Thyroid gland (tissue), 4 donors: Measurements from ENCODE around the gene GPX7. TPM values are rescaled to one million over a fixed set of nuclear protein-coding genes. Genes with fewer than 3 reads are reported as not detected.

Experiments
- DNase-seq, 2 donors: peaks; one replicate each; pipeline ENCODE4 v3.0.0-alpha.2; 2019
- H3K27ac ChIP-seq, 3 donors: fragments of 200-600 bp; sonication (generic); 1 replicate in 2 of 3; 2 replicates in 1 of 3; pipeline ENCODE4 v1.5.1; 2016 to 2019; ENCODE audit warnings: mild to moderate bottlenecking in 1 of 3, moderate library complexity in 1 of 3
- H3K27me3 ChIP-seq: fragments of 200-600 bp; sonication (generic); one replicate; pipeline ENCODE4 v1.5.1; 2019
- H3K36me3 ChIP-seq, 2 donors: fragments of 200-600 bp; sonication (generic); one replicate each; pipeline ENCODE4 v1.5.1; 2016 to 2019
- H3K4me1 ChIP-seq, 2 donors: fragments of 200-600 bp; sonication (generic); one replicate each; pipeline ENCODE4 v1.5.1; 2017 to 2019
- H3K4me3 ChIP-seq, 3 donors: fragments of 200-600 bp; sonication (generic); replicated peaks in 1 of 3; 1 replicate in 2 of 3; 2 replicates in 1 of 3; pipeline ENCODE4 v1.5.1; 2016; ENCODE audit warnings: mild to moderate bottlenecking in 1 of 3
- H3K9me3 ChIP-seq: fragments of 200-600 bp; sonication (generic); one replicate; pipeline ENCODE4 v1.5.1; 2017
- POLR2A ChIP-seq, 2 donors: fragments of 450-650 bp; IDR thresholded peaks; one replicate each; pipeline ENCODE4 v1.6.1; 2017; ENCODE audit warnings: antibody characterized with exemption in 2 of 2, mild to moderate bottlenecking in 2 of 2, moderate library complexity in 1 of 2
- WGBS, 2 donors: methylation state at CpG; one replicate each; pipeline ENCODE4 v1.1.5; 2017; 5-methylcytosine and 5-hydroxymethylcytosine counted together
- intact Hi-C: fragments of 100-400 bp; cut with DNase I; formaldehyde crosslinking; loops from one replicate; pipeline ENCODE4 v1.15.1; 2023
- total RNA-seq, 4 donors: library from RNA; depleted of rRNA; stranded (reverse); fragments of >200 nt; gene quantifications; one replicate each; pipeline ENCODE4 v1.2.3, GENCODE V29; 2016
- TF ChIP-seq, protein P1 (sequence below), 6 experiments: fragments of 200-600 bp in 3 of 6; fragments of 450-650 bp in 3 of 6; sonication (generic) in 3 of 6; IDR thresholded peaks; one replicate each; pipeline ENCODE4 v1.5.1; 2016 to 2019; ENCODE audit warnings: antibody characterized with exemption in 6 of 6, mild to moderate bottlenecking in 2 of 6, inconsistent platforms in 1 of 6, moderate library complexity in 1 of 6

Gene GPX7
- total RNA-seq, 4 donors from 2014 or later = 15.7 to 77.9 (median 32.1) TPM

- Histone ChIP-seq H3K4me1 (peaks cover 7 to 22% of the 10 kb centered on the region in 2 donors), H3K4me3 (peak within 1 kb of the TSS in 1 of 3 donors; percentile 39), H3K36me3 (no peaks in the 10 kb centered on the region), H3K27ac (peak within 1 kb of the TSS in 1 of 3 donors; percentile 30), H3K9me3 (no peaks in the 10 kb centered on the region), H3K27me3 (no peaks in the 10 kb centered on the region)
- peak; percentile 60 to 64 for DNase-seq
- TF ChIP-seq POLR2A (IDR thresholded peaks at IDR 0.05) = no peak
- TF ChIP-seq, protein P1, sequence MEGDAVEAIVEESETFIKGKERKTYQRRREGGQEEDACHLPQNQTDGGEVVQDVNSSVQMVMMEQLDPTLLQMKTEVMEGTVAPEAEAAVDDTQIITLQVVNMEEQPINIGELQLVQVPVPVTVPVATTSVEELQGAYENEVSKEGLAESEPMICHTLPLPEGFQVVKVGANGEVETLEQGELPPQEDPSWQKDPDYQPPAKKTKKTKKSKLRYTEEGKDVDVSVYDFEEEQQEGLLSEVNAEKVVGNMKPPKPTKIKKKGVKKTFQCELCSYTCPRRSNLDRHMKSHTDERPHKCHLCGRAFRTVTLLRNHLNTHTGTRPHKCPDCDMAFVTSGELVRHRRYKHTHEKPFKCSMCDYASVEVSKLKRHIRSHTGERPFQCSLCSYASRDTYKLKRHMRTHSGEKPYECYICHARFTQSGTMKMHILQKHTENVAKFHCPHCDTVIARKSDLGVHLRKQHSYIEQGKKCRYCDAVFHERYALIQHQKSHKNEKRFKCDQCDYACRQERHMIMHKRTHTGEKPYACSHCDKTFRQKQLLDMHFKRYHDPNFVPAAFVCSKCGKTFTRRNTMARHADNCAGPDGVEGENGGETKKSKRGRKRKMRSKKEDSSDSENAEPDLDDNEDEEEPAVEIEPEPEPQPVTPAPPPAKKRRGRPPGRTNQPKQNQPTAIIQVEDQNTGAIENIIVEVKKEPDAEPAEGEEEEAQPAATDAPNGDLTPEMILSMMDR (IDR thresholded peaks at IDR 0.05) = no peak
- intact Hi-C loops = no loop called here
- 16 to 62% methylated on average over 5 to 35 of the region's 53 CpGs for WGBS, 2 donors
Measured at GRCh38 chr1:52632732-52633290, 30.6 kb downstream of the GPX7 start, which contains the start of gene SHISAL2A. Gene SHISAL2A (plus strand): TSS chr1:52633168. CDS start chr1:52633494, 326 bp downstream.

DNA sequence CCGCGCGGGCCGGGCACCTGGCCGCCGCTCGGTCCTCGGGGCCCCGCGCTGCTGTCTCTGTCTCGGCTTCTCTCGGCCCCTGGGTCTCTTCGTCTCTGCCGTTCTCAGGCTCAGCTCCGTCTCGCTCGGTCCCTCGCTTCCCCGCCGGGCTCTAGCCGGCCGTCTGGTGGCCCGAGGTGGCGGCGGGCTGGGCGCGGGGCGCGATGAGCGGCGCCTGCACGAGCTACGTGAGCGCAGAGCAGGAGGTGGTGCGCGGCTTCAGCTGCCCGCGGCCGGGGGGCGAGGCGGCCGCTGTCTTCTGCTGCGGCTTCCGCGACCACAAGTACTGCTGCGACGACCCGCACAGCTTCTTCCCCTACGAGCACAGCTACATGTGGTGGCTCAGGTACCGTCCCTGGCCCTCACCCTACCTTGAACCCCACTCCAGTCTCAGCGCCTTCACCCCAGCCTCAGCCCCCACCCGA, 31.2 kb downstream of the GPX7 start:
- no peaks in the 10 kb centered on the region for H3K9me3 ChIP-seq
- no peak for DNase-seq
- H3K4me1 ChIP-seq = peaks cover 7 to 22% of the 10 kb centered on the region in 2 donors
- H3K36me3 ChIP-seq = no peaks in the 10 kb centered on the region
- 18 to 36% methylated on average over 8 to 18 of the region's 52 CpGs for WGBS, 2 donors
- TF ChIP-seq POLR2A (IDR thresholded peaks at IDR 0.05) = no peak
- TF ChIP-seq, protein P1 (IDR thresholded peaks at IDR 0.05) = no peak
- H3K4me3 ChIP-seq = peak overlapping the region in 1 of 3 donors; percentile 39
- intact Hi-C loops = no loop called here
- H3K27ac ChIP-seq = peak overlapping the region in 1 of 3 donors; percentile 30
- H3K27me3 ChIP-seq = no peaks in the 10 kb centered on the region

DNA sequence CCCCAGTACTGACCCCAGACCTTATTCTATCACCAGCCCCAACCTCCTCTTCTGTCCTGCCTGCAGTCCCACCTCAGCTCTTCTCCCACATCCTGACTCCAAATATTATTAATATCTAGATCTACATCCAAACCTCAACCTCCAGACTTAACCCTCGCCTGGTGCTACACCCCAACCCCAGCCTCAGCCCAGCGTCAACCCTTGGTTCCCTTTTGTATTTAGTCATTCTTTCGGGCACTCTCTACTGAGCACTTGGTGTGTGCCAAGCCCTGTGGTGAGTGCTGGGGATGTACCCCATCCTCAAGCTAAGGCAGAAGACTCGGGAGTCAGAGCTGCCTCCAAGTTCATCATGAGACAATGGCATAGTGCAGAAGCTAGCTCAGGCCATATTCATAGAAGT, 31.9 kb downstream of the GPX7 start:
- H3K4me1 ChIP-seq = peaks cover 5 to 18% of the 10 kb centered on the region in 2 donors
- WGBS, 2 donors = 88 to 94% methylated on average over 4 of the region's 4 CpGs
- no peaks in the 10 kb centered on the region for H3K36me3 ChIP-seq
- H3K27me3 ChIP-seq = no peaks in the 10 kb centered on the region
- intact Hi-C loops = no loop called here
- H3K27ac ChIP-seq = no peak overlapping the region
- no peak for DNase-seq
- H3K9me3 ChIP-seq = no peaks in the 10 kb centered on the region
- no peak overlapping the region for H3K4me3 ChIP-seq
- no peak for TF ChIP-seq POLR2A (IDR thresholded peaks at IDR 0.05)
- TF ChIP-seq, protein P1 (IDR thresholded peaks at IDR 0.05) = no peak

DNA sequence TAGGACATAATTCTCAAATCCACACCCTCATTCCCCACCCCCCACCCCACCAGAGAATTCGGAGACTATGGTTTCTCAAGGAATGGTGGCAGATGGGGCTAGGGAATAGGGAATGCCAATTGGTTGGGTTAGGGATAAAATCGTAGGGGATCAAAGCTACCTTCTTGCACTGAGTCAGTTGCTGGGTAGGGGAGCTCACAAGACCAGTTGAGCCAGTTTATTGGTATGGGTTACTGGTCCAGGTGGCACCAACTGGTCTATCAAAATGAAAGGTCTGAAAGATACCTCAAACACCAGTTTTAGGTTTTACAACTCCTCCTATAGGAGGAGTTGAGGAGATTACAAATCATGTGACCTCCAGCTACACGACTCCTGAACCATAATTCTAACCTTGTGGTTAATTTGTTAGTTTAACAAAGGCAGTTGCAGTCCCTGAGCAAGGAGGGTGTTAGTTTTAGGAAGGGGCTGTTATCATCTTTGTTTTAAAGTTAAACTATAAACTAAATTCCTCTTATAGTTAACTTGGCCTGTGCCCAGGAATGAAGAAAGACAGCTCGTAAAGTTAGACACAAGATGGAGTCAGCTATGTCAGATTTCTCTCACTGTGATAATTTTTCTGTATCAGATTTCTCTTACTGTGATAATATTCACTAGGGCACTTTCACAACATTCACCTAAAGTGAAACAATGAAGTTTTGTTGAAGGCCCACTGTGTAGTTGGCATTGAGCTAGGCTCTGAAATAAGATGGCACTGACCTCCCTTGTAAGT, 33.3 kb downstream of the GPX7 start:
- WGBS, 2 donors = 85 to 90% methylated on average over 4 of the region's 4 CpGs
- intact Hi-C loops = no loop called here
- H3K27ac ChIP-seq = no peak overlapping the region
- H3K36me3 ChIP-seq = no peaks in the 10 kb centered on the region
- no peak for DNase-seq
- H3K4me1 ChIP-seq = peaks cover 0 to 13% of the 10 kb centered on the region in 2 donors
- H3K9me3 ChIP-seq = no peaks in the 10 kb centered on the region
- TF ChIP-seq, protein P1 (IDR thresholded peaks at IDR 0.05) = no peak
- no peak for TF ChIP-seq POLR2A (IDR thresholded peaks at IDR 0.05)
- no peaks in the 10 kb centered on the region for H3K27me3 ChIP-seq
- H3K4me3 ChIP-seq = no peak overlapping the region
